ENCODE data around the gene ACSBG1.

The ACSBG1 gene

GRCh38 chr15:78140292-78140691, 94.1 kb downstream of the ACSBG1 start:
- Histone ChIP-seq H3K79me2 (ENCODE audit: insufficient read depth, low read length) (no peaks in the 10 kb centered on the region), H3K36me3 (ENCODE audit: insufficient read depth, low read length) (no peaks in the 10 kb centered on the region), H3K4me2 (ENCODE audit: insufficient read depth, low read length) (no peak overlapping the region), H3K9ac (ENCODE audit: low read depth, low read length) (no peak overlapping the region), H4K20me1 (ENCODE audit: insufficient read depth, low read length) (no peaks in the 10 kb centered on the region), H3K4me3 (ENCODE audit: low read depth in 1 of 2, low read length in 2 of 2) (no peak overlapping the region), H2AFZ (ENCODE audit: low read depth, low read length) (no peak overlapping the region), H3K27ac (ENCODE audit: low read length) (no peak overlapping the region), H3K9me3 (ENCODE audit: insufficient read depth, low read length, severe bottlenecking) (no peaks in the 10 kb centered on the region), H3K4me1 (ENCODE audit: insufficient read depth, low read length) (no peaks in the 10 kb centered on the region), H3K27me3 (ENCODE audit: insufficient read depth, low read length, poor library complexity) (no peaks in the 10 kb centered on the region)
- DNase-seq (no peak), ATAC-seq (ENCODE audit: insufficient read depth, low read depth) (no peak)
- TF ChIP-seq EZH2 (IDR thresholded peaks at IDR 0.05; ENCODE audit: borderline replicate concordance, low read depth, low read length, severe bottlenecking): no peak
- TF ChIP-seq, protein P1, sequence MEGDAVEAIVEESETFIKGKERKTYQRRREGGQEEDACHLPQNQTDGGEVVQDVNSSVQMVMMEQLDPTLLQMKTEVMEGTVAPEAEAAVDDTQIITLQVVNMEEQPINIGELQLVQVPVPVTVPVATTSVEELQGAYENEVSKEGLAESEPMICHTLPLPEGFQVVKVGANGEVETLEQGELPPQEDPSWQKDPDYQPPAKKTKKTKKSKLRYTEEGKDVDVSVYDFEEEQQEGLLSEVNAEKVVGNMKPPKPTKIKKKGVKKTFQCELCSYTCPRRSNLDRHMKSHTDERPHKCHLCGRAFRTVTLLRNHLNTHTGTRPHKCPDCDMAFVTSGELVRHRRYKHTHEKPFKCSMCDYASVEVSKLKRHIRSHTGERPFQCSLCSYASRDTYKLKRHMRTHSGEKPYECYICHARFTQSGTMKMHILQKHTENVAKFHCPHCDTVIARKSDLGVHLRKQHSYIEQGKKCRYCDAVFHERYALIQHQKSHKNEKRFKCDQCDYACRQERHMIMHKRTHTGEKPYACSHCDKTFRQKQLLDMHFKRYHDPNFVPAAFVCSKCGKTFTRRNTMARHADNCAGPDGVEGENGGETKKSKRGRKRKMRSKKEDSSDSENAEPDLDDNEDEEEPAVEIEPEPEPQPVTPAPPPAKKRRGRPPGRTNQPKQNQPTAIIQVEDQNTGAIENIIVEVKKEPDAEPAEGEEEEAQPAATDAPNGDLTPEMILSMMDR (IDR thresholded peaks at IDR 0.05; ENCODE audit: borderline replicate concordance, extremely low read depth, low read length, poor library complexity, severe bottlenecking): no peak

GRCh38 chr15:78139578-78139977, 94.8 kb downstream of the ACSBG1 start:
- ATAC-seq (ENCODE audit: insufficient read depth, low read depth): no peak
- no peak overlapping the region for H3K9ac ChIP-seq (ENCODE audit: low read depth, low read length)
- no peaks in the 10 kb centered on the region for H3K79me2 ChIP-seq (ENCODE audit: insufficient read depth, low read length)

DNA sequence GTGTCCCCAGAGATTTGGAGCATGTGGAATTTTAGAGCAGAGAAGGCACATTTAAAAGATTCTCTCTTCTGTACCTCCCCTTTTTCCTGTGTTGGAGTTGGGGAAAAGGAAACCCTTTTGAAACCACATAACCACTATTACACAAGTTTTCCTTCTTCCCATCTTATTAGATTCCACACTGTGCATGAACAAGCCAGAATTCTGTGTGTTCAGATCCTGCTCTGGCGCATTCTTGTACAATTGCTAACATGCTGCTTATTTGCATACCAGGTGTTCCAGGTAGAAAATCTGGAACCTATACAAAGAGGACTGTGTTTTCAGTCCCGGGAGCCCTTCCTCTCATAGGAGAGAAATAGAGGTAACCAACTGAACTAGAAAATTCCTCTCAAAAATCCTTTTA, 100.6 kb downstream of the ACSBG1 start:
- no peaks in the 10 kb centered on the region for H4K20me1 ChIP-seq (ENCODE audit: insufficient read depth, low read length)
- H3K9ac ChIP-seq (ENCODE audit: low read depth, low read length): no peak overlapping the region
- no peak overlapping the region for H3K4me2 ChIP-seq (ENCODE audit: insufficient read depth, low read length)
- TF ChIP-seq EZH2 (IDR thresholded peaks at IDR 0.05; ENCODE audit: borderline replicate concordance, low read depth, low read length, severe bottlenecking): no peak
- TF ChIP-seq, protein P1 (IDR thresholded peaks at IDR 0.05; ENCODE audit: borderline replicate concordance, extremely low read depth, low read length, poor library complexity, severe bottlenecking): no peak
- no peaks in the 10 kb centered on the region for H3K9me3 ChIP-seq (ENCODE audit: insufficient read depth, low read length, severe bottlenecking)
- no peak overlapping the region for H3K4me3 ChIP-seq (ENCODE audit: low read depth in 1 of 2, low read length in 2 of 2)
- H3K36me3 ChIP-seq (ENCODE audit: insufficient read depth, low read length): no peaks in the 10 kb centered on the region
- no peak overlapping the region for H2AFZ ChIP-seq (ENCODE audit: low read depth, low read length)
- ATAC-seq (ENCODE audit: insufficient read depth, low read depth) (no peak), DNase-seq (no peak)
- no peaks in the 10 kb centered on the region for H3K27me3 ChIP-seq (ENCODE audit: insufficient read depth, low read length, poor library complexity)
- H3K27ac ChIP-seq (ENCODE audit: low read length): no peak overlapping the region
- H3K4me1 ChIP-seq (ENCODE audit: insufficient read depth, low read length): peaks cover 15% of the 10 kb centered on the region
- no peaks in the 10 kb centered on the region for H3K79me2 ChIP-seq (ENCODE audit: insufficient read depth, low read length)

More at GRCh38 chr15:78139578-78139977, 94.8 kb downstream of the ACSBG1 start:
- H3K36me3 ChIP-seq (ENCODE audit: insufficient read depth, low read length): no peaks in the 10 kb centered on the region
- no peak for DNase-seq
- H3K9me3 ChIP-seq (ENCODE audit: insufficient read depth, low read length, severe bottlenecking): no peaks in the 10 kb centered on the region
- no peaks in the 10 kb centered on the region for H3K4me1 ChIP-seq (ENCODE audit: insufficient read depth, low read length)
- TF ChIP-seq EZH2 (IDR thresholded peaks at IDR 0.05; ENCODE audit: borderline replicate concordance, low read depth, low read length, severe bottlenecking): no peak
- no peaks in the 10 kb centered on the region for H3K27me3 ChIP-seq (ENCODE audit: insufficient read depth, low read length, poor library complexity)
- no peaks in the 10 kb centered on the region for H4K20me1 ChIP-seq (ENCODE audit: insufficient read depth, low read length)
- H3K27ac ChIP-seq (ENCODE audit: low read length): no peak overlapping the region
- no peak overlapping the region for H3K4me3 ChIP-seq (ENCODE audit: low read depth in 1 of 2, low read length in 2 of 2)
- no peak overlapping the region for H2AFZ ChIP-seq (ENCODE audit: low read depth, low read length)
- H3K4me2 ChIP-seq (ENCODE audit: insufficient read depth, low read length): no peak overlapping the region

- no peak for TF ChIP-seq EZH2 (IDR thresholded peaks at IDR 0.05; ENCODE audit: borderline replicate concordance, low read depth, low read length, severe bottlenecking)
- TF ChIP-seq, protein P1 (IDR thresholded peaks at IDR 0.05; ENCODE audit: borderline replicate concordance, extremely low read depth, low read length, poor library complexity, severe bottlenecking): peak; percentile 81
- no peaks in the 10 kb centered on the region for H3K36me3 ChIP-seq (ENCODE audit: insufficient read depth, low read length)
- no peaks in the 10 kb centered on the region for H4K20me1 ChIP-seq (ENCODE audit: insufficient read depth, low read length)
- peak; percentile 94 for ATAC-seq (ENCODE audit: insufficient read depth, low read depth)
- H3K9ac ChIP-seq (ENCODE audit: low read depth, low read length): peak within 1 kb of the TSS; percentile 99
- no peaks in the 10 kb centered on the region for H3K79me2 ChIP-seq (ENCODE audit: insufficient read depth, low read length)
- peak within 1 kb of the TSS; percentile 100 for H3K4me2 ChIP-seq (ENCODE audit: insufficient read depth, low read length)
- peaks cover 15% of the 10 kb centered on the region for H3K4me1 ChIP-seq (ENCODE audit: insufficient read depth, low read length)
- H3K9me3 ChIP-seq (ENCODE audit: insufficient read depth, low read length, severe bottlenecking): no peaks in the 10 kb centered on the region
- peak within 1 kb of the TSS; percentile 90 for H3K27ac ChIP-seq (ENCODE audit: low read length)
- peak; percentile 88 for DNase-seq
- H3K4me3 ChIP-seq (ENCODE audit: low read depth in 1 of 2, low read length in 2 of 2): peak within 1 kb of the TSS; percentile 85 to 96
- peak within 1 kb of the TSS; percentile 92 for H2AFZ ChIP-seq (ENCODE audit: low read depth, low read length)
- no peaks in the 10 kb centered on the region for H3K27me3 ChIP-seq (ENCODE audit: insufficient read depth, low read length, poor library complexity)
Observed at GRCh38 chr15:78131295-78132061, 102.9 kb downstream of the ACSBG1 start, which contains the start of gene CIB2. Gene CIB2 (minus strand): TSS chr15:78131445. CDS start chr15:78131215, 230 bp downstream.

Measured in DND-41 (cell line).